GM19463 (cell line): ENCODE measurements around the gene ZFP69B.
"Not testable (repeated sequence)": the region's sequence is repeated elsewhere in the genome, so short reads cannot be mapped to it uniquely, and the experiment has no call there.

Experiments used
- ATAC-seq: cut with Tn5 transposase; IDR thresholded peaks from one replicate; pipeline ENCODE4 v1.9.1; 2021; ENCODE audit warnings: mild to moderate bottlenecking, moderate library complexity; ENCODE audit not compliant: unreplicated experiment

Gene ZFP69B

GRCh38 chr1:40435471-40435870 is 14.8 kb upstream of the ZFP69B start:
- no peak for ATAC-seq

- ATAC-seq, result no peak
Observed at GRCh38 chr1:40435876-40436275, 14.4 kb upstream of the ZFP69B start.

GRCh38 chr1:40438391-40439015 is 11.8 kb upstream of the ZFP69B start:
- ATAC-seq, result no peak

- no peak for ATAC-seq
Observed at GRCh38 chr1:40439247-40439646, 11.0 kb upstream of the ZFP69B start.

GRCh38 chr1:40450495-40451237 is 390 bp downstream of the ZFP69B start:
- peak; percentile 10 for ATAC-seq

GRCh38 chr1:40451238-40451585 is 936 bp downstream of the ZFP69B start:
- ATAC-seq, result no peak

- no peak for ATAC-seq
Observed at GRCh38 chr1:40454873-40455272, 4.6 kb downstream of the ZFP69B start.

GRCh38 chr1:40462956-40463590 is 12.8 kb downstream of the ZFP69B start:
- ATAC-seq, result no peak

- no peak for ATAC-seq
Observed at GRCh38 chr1:40469327-40469726, 19.1 kb downstream of the ZFP69B start.

GRCh38 chr1:40475268-40475667 is 25.0 kb downstream of the ZFP69B start:
- no peak for ATAC-seq

- peak; percentile 79 for ATAC-seq
Observed at GRCh38 chr1:40476924-40477677, 26.8 kb downstream of the ZFP69B start, which contains the start of gene ZFP69. ZFP69 (plus strand) TSS chr1:40477290; CDS start chr1:40479362, 2,072 bp downstream.

GRCh38 chr1:40477678-40478053 is 27.4 kb downstream of the ZFP69B start:
- ATAC-seq, result peak; percentile 14

GRCh38 chr1:40478276-40478675 is 28.0 kb downstream of the ZFP69B start:
- ATAC-seq, result no peak

GRCh38 chr1:40479156-40479555 is 28.9 kb downstream of the ZFP69B start:
- no peak for ATAC-seq

- ATAC-seq, result no peak
Observed at GRCh38 chr1:40495315-40495903, 45.1 kb downstream of the ZFP69B start.

- ATAC-seq, result not testable (repeated sequence)
Observed at GRCh38 chr1:40502651-40503050, 52.4 kb downstream of the ZFP69B start.

GRCh38 chr1:40507973-40508372 is 57.7 kb downstream of the ZFP69B start:
- ATAC-seq, result no peak

GRCh38 chr1:40508375-40509341 is 58.4 kb downstream of the ZFP69B start, which contains the start of gene EXO5:
EXO5 (plus strand) TSS chr1:40508767; CDS start chr1:40514545, 5,778 bp downstream.
- ATAC-seq, result no peak
